ENCODE results near the gene BCR.

- TF ChIP-seq CTCF (IDR thresholded peaks at IDR 0.05) = no peak
- TF ChIP-seq POLR2A (IDR thresholded peaks at IDR 0.05) = no peak
Observed at GRCh38 chr22:23140385-23140784, 39.9 kb upstream of the BCR start.
